HCT116 (cell line): ENCODE data around the gene ASB10. TPM values are rescaled to one million over a fixed set of nuclear protein-coding genes. Genes with fewer than 3 reads are reported as not detected.

ENCODE experiments used
- ATAC-seq: fragments of 200-7000 bp; cut with Tn5 transposase; 2 replicates; pipeline ENCODE4 v1.9.1; 2020; ENCODE audit warnings: mild to moderate bottlenecking, moderate library complexity
- BruUV-seq: library from RNA; stranded (reverse); fragments of 400-500 nt; replicated peaks from 2 replicates; lab custom pipeline; 2021; lab: Mats Ljungman, UMichigan
- CTCF ChIA-PET: fragments of 300-600 bp; sonication (Branson Sonifier 250); formaldehyde crosslinking; loops from one replicate; lab custom pipeline; 2021; ENCODE audit warnings: antibody characterized with exemption; lab: Charles Lee
- POLR2A ChIA-PET: fragments of 300-600, 350-600 bp; sonication (Branson Sonifier 250); formaldehyde crosslinking; loops from one replicate; lab custom pipeline; 2021; ENCODE audit warnings: antibody characterized with exemption; lab: Charles Lee
- RAD21 ChIA-PET, 2 experiments: fragments of 300-600 bp; sonication (Branson Sonifier 250); formaldehyde crosslinking; loops; one replicate each; lab custom pipeline; 2023; ENCODE audit warnings: low total read pairs in 2 of 2; ENCODE audit not compliant: uncharacterized antibody in 2 of 2, unreplicated experiment in 2 of 2, low non-redundant PET in 1 of 2; lab: Charles Lee
- DNase-seq: peaks from one replicate; pipeline ENCODE4 v3.0.0-alpha.2; 2010; ENCODE audit warnings: low read depth, low spot score
- H2AFZ ChIP-seq: fragments of 200-600 bp; shearing (Covaris generic), sonication (generic); 2 replicates; pipeline ENCODE4 v1.6.1; 2017; ENCODE audit warnings: low read depth, mixed run types, mixed read lengths, antibody characterized with exemption, low read length; ENCODE audit not compliant: poor library complexity, severe bottlenecking
- H3K27ac ChIP-seq: 2 replicates; pipeline ENCODE4 v1.5.1; 2012; ENCODE audit warnings: low read depth, low read length
- H3K27me3 ChIP-seq: fragments of 200-600 bp; sonication (generic); 2 replicates; pipeline ENCODE4 v1.6.1; 2016; ENCODE audit warnings: mixed run types, low read length, mixed read lengths; ENCODE audit not compliant: insufficient read depth
- H3K36me3 ChIP-seq, 2 experiments: fragments of 200-500 bp in 1 of 2; fragments of 200-600 bp in 1 of 2; sonication (Bioruptor generic) in 1 of 2; sonication (generic) in 1 of 2; 2 replicates each; pipeline versions ENCODE4 v1.5.1 to v1.6.1; 2014 to 2016; ENCODE audit warnings: low read length in 2 of 2, inconsistent platforms in 1 of 2, mixed read lengths in 1 of 2, mixed run types in 1 of 2; ENCODE audit not compliant: insufficient read depth in 2 of 2, control insufficient read depth in 1 of 2
- H3K4me1 ChIP-seq, 2 experiments: fragments of 200-600 bp in 1 of 2; sonication (generic) in 1 of 2; 2 replicates each; pipeline versions ENCODE4 v1.5.1 to v1.6.1; 2012 to 2017; ENCODE audit warnings: low read length in 2 of 2, inconsistent platforms in 1 of 2, mild to moderate bottlenecking in 1 of 2, mixed read lengths in 1 of 2, mixed run types in 1 of 2, moderate library complexity in 1 of 2; ENCODE audit not compliant: insufficient read depth in 2 of 2, control insufficient read depth in 1 of 2
- H3K4me2 ChIP-seq: fragments of 200-600 bp; sonication (generic); 2 replicates; pipeline ENCODE4 v1.6.1; 2017; ENCODE audit warnings: mixed run types, low read length, mixed read lengths
- H3K4me3 ChIP-seq, 2 experiments: fragments of 200-600 bp in 1 of 2; sonication (generic) in 1 of 2; replicated peaks in 1 of 2; 2 replicates each; pipeline ENCODE4 v1.5.1; 2011 to 2016; ENCODE audit warnings: low read length in 2 of 2, control low read depth in 1 of 2, low read depth in 1 of 2, mild to moderate bottlenecking in 1 of 2, mixed read lengths in 1 of 2, mixed run types in 1 of 2
- H3K79me2 ChIP-seq: fragments of 200-600 bp; sonication (generic); 2 replicates; pipeline ENCODE4 v1.6.1; 2017; ENCODE audit warnings: mild to moderate bottlenecking, mixed run types, low read length, moderate library complexity, mixed read lengths; ENCODE audit not compliant: insufficient read depth
- H3K9ac ChIP-seq: fragments of 200-600 bp; sonication (generic); 2 replicates; pipeline ENCODE4 v1.6.1; 2016; ENCODE audit warnings: low read length, mixed read lengths
- H3K9me2 ChIP-seq: fragments of 200-600 bp; sonication (generic), shearing (Covaris generic); 2 replicates; pipeline ENCODE4 v1.6.1; 2017; ENCODE audit warnings: mixed run types, mild to moderate bottlenecking, moderate library complexity; ENCODE audit not compliant: insufficient read depth
- H3K9me3 ChIP-seq, 2 experiments: fragments of 200-500 bp in 1 of 2; fragments of 200-600 bp in 1 of 2; sonication (Bioruptor generic) in 1 of 2; sonication (generic) in 1 of 2; 2 replicates each; pipeline ENCODE4 v1.6.1; 2014 to 2017; ENCODE audit warnings: low read length in 2 of 2, mixed read lengths in 2 of 2, inconsistent platforms in 1 of 2, low read depth in 1 of 2, mild to moderate bottlenecking in 1 of 2, mixed run types in 1 of 2, moderate library complexity in 1 of 2; ENCODE audit not compliant: control insufficient read depth in 1 of 2, insufficient read depth in 1 of 2
- H4K20me1 ChIP-seq: fragments of 200-600 bp; sonication (generic), shearing (Covaris generic); 2 replicates; pipeline ENCODE4 v1.6.1; 2017; ENCODE audit warnings: mixed run types, mild to moderate bottlenecking, moderate library complexity; ENCODE audit not compliant: insufficient read depth
- CBX3 ChIP-seq: IDR thresholded peaks from 2 replicates; pipeline ENCODE4 v1.6.1; 2012; ENCODE audit warnings: low read depth
- ELF1 ChIP-seq: IDR thresholded peaks from 2 replicates; pipeline ENCODE4 v1.6.1; 2012; ENCODE audit warnings: low read depth, borderline replicate concordance
- EZH2 ChIP-seq: fragments of 200-600 bp; sonication (generic); IDR thresholded peaks from 2 replicates; pipeline ENCODE4 v1.6.1; 2017; ENCODE audit warnings: antibody characterized with exemption, mixed run types
- FOSL1 ChIP-seq: IDR thresholded peaks from 2 replicates; pipeline ENCODE4 v1.6.1; 2012; ENCODE audit warnings: low read depth
- POLR2A ChIP-seq: IDR thresholded peaks from 2 replicates; pipeline ENCODE4 v1.7.0; 2011; ENCODE audit warnings: borderline replicate concordance; ENCODE audit not compliant: insufficient read depth, insufficient read length; ENCODE audit errors: extremely low read depth
- RAD21 ChIP-seq: IDR thresholded peaks from 2 replicates; pipeline ENCODE4 v1.6.1; 2012; ENCODE audit warnings: low read depth, mild to moderate bottlenecking
- SRF ChIP-seq: IDR thresholded peaks from 2 replicates; pipeline ENCODE4 v1.6.1; 2012; ENCODE audit warnings: low read depth
- intact Hi-C: fragments of 100-400 bp; cut with micrococcal nuclease; formaldehyde crosslinking; loops from 2 replicates; pipeline ENCODE4 v1.10.0; 2022
- total RNA-seq: library from RNA; stranded (reverse); gene quantifications from one replicate; pipeline ENCODE4 v1.2.1, GENCODE V29; 2021; ENCODE audit not compliant: unreplicated experiment
- TF ChIP-seq, protein P1 (sequence below): IDR thresholded peaks from 2 replicates; pipeline ENCODE4 v1.6.1; 2012
- TF ChIP-seq, protein P2 (sequence below): IDR thresholded peaks from 2 replicates; pipeline ENCODE4 v1.6.1; 2012; ENCODE audit warnings: low read depth

Gene ASB10
- total RNA-seq, 1 experiment from 2014 or later: not detected

- Histone ChIP-seq H2AFZ (no peak overlapping the region), H3K9me3 (no peaks in the 10 kb centered on the region), H3K9me2 (no peaks in the 10 kb centered on the region), H3K36me3 (no peaks in the 10 kb centered on the region), H3K4me1 (no peaks in the 10 kb centered on the region), H4K20me1 (no peaks in the 10 kb centered on the region), H3K9ac (no peak overlapping the region), H3K4me2 (no peak overlapping the region), H3K4me3 (no peak overlapping the region), H3K27ac (no peak overlapping the region), H3K79me2 (no peaks in the 10 kb centered on the region), H3K27me3 (peaks cover 6% of the 10 kb centered on the region; the same call in 1 of the 2 replicates)
- intact Hi-C loops: no loop called here
- DNase-seq (no peak), ATAC-seq (no peak)
- ChIA-PET RAD21 (no interaction called here), POLR2A (no interaction called here), CTCF (no interaction called here)
- BruUV-seq: no TSS peak
- TF ChIP-seq ELF1 (no peak), CBX3 (no peak), SRF (no peak), RAD21 (no peak), POLR2A (no peak), EZH2 (no peak), FOSL1 (no peak)
- TF ChIP-seq, protein P1, sequence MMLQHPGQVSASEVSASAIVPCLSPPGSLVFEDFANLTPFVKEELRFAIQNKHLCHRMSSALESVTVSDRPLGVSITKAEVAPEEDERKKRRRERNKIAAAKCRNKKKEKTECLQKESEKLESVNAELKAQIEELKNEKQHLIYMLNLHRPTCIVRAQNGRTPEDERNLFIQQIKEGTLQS: no peak
- TF ChIP-seq, protein P2, sequence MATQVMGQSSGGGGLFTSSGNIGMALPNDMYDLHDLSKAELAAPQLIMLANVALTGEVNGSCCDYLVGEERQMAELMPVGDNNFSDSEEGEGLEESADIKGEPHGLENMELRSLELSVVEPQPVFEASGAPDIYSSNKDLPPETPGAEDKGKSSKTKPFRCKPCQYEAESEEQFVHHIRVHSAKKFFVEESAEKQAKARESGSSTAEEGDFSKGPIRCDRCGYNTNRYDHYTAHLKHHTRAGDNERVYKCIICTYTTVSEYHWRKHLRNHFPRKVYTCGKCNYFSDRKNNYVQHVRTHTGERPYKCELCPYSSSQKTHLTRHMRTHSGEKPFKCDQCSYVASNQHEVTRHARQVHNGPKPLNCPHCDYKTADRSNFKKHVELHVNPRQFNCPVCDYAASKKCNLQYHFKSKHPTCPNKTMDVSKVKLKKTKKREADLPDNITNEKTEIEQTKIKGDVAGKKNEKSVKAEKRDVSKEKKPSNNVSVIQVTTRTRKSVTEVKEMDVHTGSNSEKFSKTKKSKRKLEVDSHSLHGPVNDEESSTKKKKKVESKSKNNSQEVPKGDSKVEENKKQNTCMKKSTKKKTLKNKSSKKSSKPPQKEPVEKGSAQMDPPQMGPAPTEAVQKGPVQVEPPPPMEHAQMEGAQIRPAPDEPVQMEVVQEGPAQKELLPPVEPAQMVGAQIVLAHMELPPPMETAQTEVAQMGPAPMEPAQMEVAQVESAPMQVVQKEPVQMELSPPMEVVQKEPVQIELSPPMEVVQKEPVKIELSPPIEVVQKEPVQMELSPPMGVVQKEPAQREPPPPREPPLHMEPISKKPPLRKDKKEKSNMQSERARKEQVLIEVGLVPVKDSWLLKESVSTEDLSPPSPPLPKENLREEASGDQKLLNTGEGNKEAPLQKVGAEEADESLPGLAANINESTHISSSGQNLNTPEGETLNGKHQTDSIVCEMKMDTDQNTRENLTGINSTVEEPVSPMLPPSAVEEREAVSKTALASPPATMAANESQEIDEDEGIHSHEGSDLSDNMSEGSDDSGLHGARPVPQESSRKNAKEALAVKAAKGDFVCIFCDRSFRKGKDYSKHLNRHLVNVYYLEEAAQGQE: no peak
- TF ChIP-seq, all 23 proteins: peak for 0
Measured at GRCh38 chr7:151201344-151201743, 14.3 kb upstream of the ASB10 start.
